IPS-NIHi7 (cell line): Measurements from ENCODE around the gene PPIB.
"Not testable (repeated sequence)": the region's sequence is repeated elsewhere in the genome, so short reads cannot be mapped to it uniquely, and the experiment has no call there.

Source experiments
- DNase-seq: peaks from one replicate; pipeline ENCODE4 v3.0.0; 2012; ENCODE audit warnings: mixed read lengths; ENCODE audit errors: extremely low spot score

The PPIB gene

GRCh38 chr15:64141798-64142512 lies 20.9 kb downstream of the PPIB start:
- DNase-seq: no peak

- DNase-seq: no peak
Measured at GRCh38 chr15:64138331-64138941, 24.4 kb downstream of the PPIB start.

- DNase-seq: peak; percentile 19
Measured at GRCh38 chr15:64137226-64137833, 25.5 kb downstream of the PPIB start.

GRCh38 chr15:64136347-64136746 lies 26.5 kb downstream of the PPIB start:
- no peak for DNase-seq

- DNase-seq: no peak
Measured at GRCh38 chr15:64134345-64134829, 28.4 kb downstream of the PPIB start.

- no peak for DNase-seq
Measured at GRCh38 chr15:64133623-64134344, 29.0 kb downstream of the PPIB start.

GRCh38 chr15:64132217-64132616 lies 30.6 kb downstream of the PPIB start:
- no peak for DNase-seq

GRCh38 chr15:64131547-64131946 lies 31.3 kb downstream of the PPIB start:
- no peak for DNase-seq

- no peak for DNase-seq
Measured at GRCh38 chr15:64130159-64130558, 32.7 kb downstream of the PPIB start.

GRCh38 chr15:64127521-64128270 lies 35.1 kb downstream of the PPIB start:
- DNase-seq: no peak

- DNase-seq: no peak
Measured at GRCh38 chr15:64125978-64126377, 36.8 kb downstream of the PPIB start.

- DNase-seq: no peak
Measured at GRCh38 chr15:64122936-64123351, 39.9 kb downstream of the PPIB start.

GRCh38 chr15:64122444-64122843 lies 40.4 kb downstream of the PPIB start:
- no peak for DNase-seq

- DNase-seq: no peak
Measured at GRCh38 chr15:64121614-64122013, 41.2 kb downstream of the PPIB start.

- not testable (repeated sequence) for DNase-seq
Measured at GRCh38 chr15:64120322-64120721, 42.5 kb downstream of the PPIB start.

- no peak for DNase-seq
Measured at GRCh38 chr15:64117759-64118487, 44.9 kb downstream of the PPIB start.

GRCh38 chr15:64112904-64113303 lies 49.9 kb downstream of the PPIB start:
- no peak for DNase-seq

GRCh38 chr15:64112073-64112772 lies 50.6 kb downstream of the PPIB start:
- DNase-seq: no peak

- no peak for DNase-seq
Measured at GRCh38 chr15:64111679-64112050, 51.2 kb downstream of the PPIB start.

- no peak for DNase-seq
Measured at GRCh38 chr15:64110950-64111678, 51.7 kb downstream of the PPIB start.
